H1 (cell line): ENCODE measurements around the gene PHACTR1. TPM values are rescaled to one million over a fixed set of nuclear protein-coding genes. Genes with fewer than 3 reads are reported as not detected.

Source experiments
- CTCF ChIA-PET: fragments of 300-600 bp; sonication (Branson Sonifier 250); formaldehyde crosslinking; loops from one replicate; lab custom pipeline; 2021; ENCODE audit not compliant: partially characterized antibody; lab: Charles Lee
- POLR2A ChIA-PET: fragments of 300-600 bp; sonication (Branson Sonifier 250); formaldehyde crosslinking; loops from one replicate; lab custom pipeline; 2021; ENCODE audit warnings: inconsistent platforms; ENCODE audit not compliant: partially characterized antibody; lab: Charles Lee
- DNase-seq, 2 experiments: peaks; one replicate each; pipeline versions ENCODE4 v3.0.0 to v3.0.0-alpha.2; 2010 to 2022; ENCODE audit warnings: low spot score in 2 of 2, low read depth in 1 of 2, mixed read lengths in 1 of 2
- FAIRE-seq: peaks from 2 replicates; lab custom pipeline; 2011; peaks lifted over from hg19 to GRCh38; lab: Jason Lieb, UNC
- H2AFZ ChIP-seq: 2 replicates; pipeline ENCODE4 v1.8.1; 2012; ENCODE audit warnings: low read length, inconsistent platforms
- H2AK5ac ChIP-seq: 2 replicates; pipeline ENCODE4 v1.6.1; 2013; ENCODE audit warnings: low read depth, low read length
- H2BK120ac ChIP-seq: replicated peaks from 2 replicates; pipeline ENCODE3; 2013; ENCODE audit warnings: low read depth, low read length, inconsistent platforms
- H2BK12ac ChIP-seq: 2 replicates; pipeline ENCODE4 v1.6.1; 2013; ENCODE audit warnings: low read depth, low read length
- H2BK15ac ChIP-seq: 2 replicates; pipeline ENCODE4 v1.6.1; 2013; ENCODE audit warnings: low read length
- H2BK20ac ChIP-seq: 2 replicates; pipeline ENCODE4 v1.6.1; 2013; ENCODE audit warnings: low read length
- H2BK5ac ChIP-seq: 2 replicates; pipeline ENCODE4 v1.6.1; 2013; ENCODE audit warnings: low read depth, low read length
- H3K14ac ChIP-seq: 2 replicates; pipeline ENCODE4 v1.6.1; 2013; ENCODE audit warnings: inconsistent platforms; ENCODE audit not compliant: insufficient read length
- H3K18ac ChIP-seq: 2 replicates; pipeline ENCODE4 v1.6.1; 2013; ENCODE audit warnings: low read length; ENCODE audit errors: extremely low read depth
- H3K23ac ChIP-seq: 2 replicates; pipeline ENCODE4 v1.6.1; 2013; ENCODE audit warnings: inconsistent platforms; ENCODE audit not compliant: insufficient read length
- H3K23me2 ChIP-seq: 2 replicates; pipeline ENCODE4 v1.6.1; 2013; ENCODE audit warnings: low read depth, low read length
- H3K27ac ChIP-seq: 2 replicates; pipeline ENCODE4 v1.6.1; 2011; ENCODE audit warnings: low read depth, low read length, inconsistent platforms
- H3K27me3 ChIP-seq, 4 experiments: replicated peaks in 1 of 4; 1 replicate in 1 of 4; 2 replicates in 3 of 4; pipeline versions ENCODE4 v1.6.1 to v1.8.1; 2011 to 2013; ENCODE audit warnings: low read length in 3 of 4, mild to moderate bottlenecking in 3 of 4, inconsistent platforms in 2 of 4, mixed read lengths in 2 of 4, moderate library complexity in 1 of 4; ENCODE audit not compliant: control insufficient read depth in 3 of 4, insufficient read depth in 3 of 4; ENCODE audit errors: extremely low read depth in 1 of 4
- H3K36me3 ChIP-seq, 4 experiments: 2 replicates each; pipeline versions ENCODE4 v1.6.1 to v1.8.1; 2011 to 2013; ENCODE audit warnings: mild to moderate bottlenecking in 4 of 4, low read length in 3 of 4, moderate library complexity in 2 of 4, control low read depth in 1 of 4, inconsistent platforms in 1 of 4; ENCODE audit not compliant: insufficient read depth in 4 of 4, control insufficient read depth in 2 of 4
- H3K4ac ChIP-seq: replicated peaks from 2 replicates; pipeline ENCODE3; 2013; ENCODE audit warnings: low read length, low read depth, mixed read lengths, inconsistent platforms; ENCODE audit not compliant: insufficient read length
- H3K4me1 ChIP-seq, 4 experiments: replicated peaks in 1 of 4; 1 replicate in 1 of 4; 2 replicates in 3 of 4; pipeline versions ENCODE4 v1.6.1 to v1.8.1; 2011 to 2013; ENCODE audit warnings: low read length in 3 of 4, inconsistent platforms in 2 of 4, mixed read lengths in 1 of 4; ENCODE audit not compliant: insufficient read depth in 4 of 4, control insufficient read depth in 3 of 4
- H3K4me2 ChIP-seq, 2 experiments: 2 replicates each; pipeline versions ENCODE4 v1.6.1 to v1.8.1; 2011 to 2013; ENCODE audit warnings: low read depth in 2 of 2, low read length in 2 of 2, control low read depth in 1 of 2, inconsistent platforms in 1 of 2, mild to moderate bottlenecking in 1 of 2; ENCODE audit not compliant: insufficient read depth in 1 of 2
- H3K4me3 ChIP-seq, 4 experiments: fragments of 200-600, 300-600 bp in 1 of 4; sonication (generic), shearing (Covaris generic), sonication (Bioruptor Twin) in 1 of 4; 2 replicates each; pipeline versions ENCODE4 v1.5.1 to v1.8.1; 2011 to 2016; ENCODE audit warnings: low read length in 4 of 4, low read depth in 3 of 4, control low read depth in 2 of 4, inconsistent platforms in 2 of 4, mild to moderate bottlenecking in 2 of 4, mixed read lengths in 1 of 4, moderate library complexity in 1 of 4; ENCODE audit not compliant: insufficient read depth in 2 of 4; ENCODE audit errors: extremely low read depth in 1 of 4
- H3K56ac ChIP-seq: replicated peaks from 2 replicates; pipeline ENCODE3; 2013; ENCODE audit warnings: low read depth, mild to moderate bottlenecking, mixed read lengths, low read length, inconsistent platforms; ENCODE audit not compliant: insufficient read length
- H3K79me1 ChIP-seq: 2 replicates; pipeline ENCODE4 v1.6.1; 2013; ENCODE audit warnings: low read depth, low read length, control low read depth
- H3K79me2 ChIP-seq, 2 experiments: 2 replicates each; pipeline versions ENCODE4 v1.6.1 to v1.8.1; 2012 to 2013; ENCODE audit warnings: low read length in 2 of 2, mild to moderate bottlenecking in 2 of 2, inconsistent platforms in 1 of 2; ENCODE audit not compliant: insufficient read depth in 2 of 2, control insufficient read depth in 1 of 2
- H3K9ac ChIP-seq, 4 experiments: replicated peaks in 1 of 4; 1 replicate in 1 of 4; 2 replicates in 3 of 4; pipeline versions ENCODE4 v1.6.1 to v1.8.1; 2011 to 2013; ENCODE audit warnings: low read depth in 3 of 4, low read length in 3 of 4, control low read depth in 2 of 4, mild to moderate bottlenecking in 2 of 4, moderate library complexity in 2 of 4, inconsistent platforms in 1 of 4; ENCODE audit errors: extremely low read depth in 1 of 4
- H3K9me3 ChIP-seq, 2 experiments: 2 replicates each; pipeline versions ENCODE4 v1.6.1 to v1.8.1; 2012 to 2013; ENCODE audit warnings: mild to moderate bottlenecking in 2 of 2, moderate library complexity in 2 of 2, control low read depth in 1 of 2, inconsistent platforms in 1 of 2, low read depth in 1 of 2, low read length in 1 of 2, mixed read lengths in 1 of 2; ENCODE audit not compliant: insufficient read depth in 2 of 2
- H4K20me1 ChIP-seq, 2 experiments: replicated peaks in 1 of 2; 2 replicates each; pipeline versions ENCODE3 to v1.8.1; 2011 to 2013; ENCODE audit warnings: inconsistent platforms in 2 of 2, low read length in 2 of 2, mild to moderate bottlenecking in 1 of 2; ENCODE audit not compliant: insufficient read depth in 2 of 2, control insufficient read depth in 1 of 2
- H4K5ac ChIP-seq: 2 replicates; pipeline ENCODE4 v1.6.1; 2013; ENCODE audit warnings: low read length, low read depth, mixed read lengths, inconsistent platforms; ENCODE audit not compliant: insufficient read length
- H4K8ac ChIP-seq: 2 replicates; pipeline ENCODE4 v1.8.0; 2013; ENCODE audit warnings: mild to moderate bottlenecking, moderate library complexity, low read length, inconsistent platforms; ENCODE audit not compliant: insufficient read depth; ENCODE audit errors: extremely low read depth
- H4K91ac ChIP-seq: replicated peaks from 2 replicates; pipeline ENCODE3; 2013; ENCODE audit warnings: low read length, mixed read lengths, inconsistent platforms; ENCODE audit not compliant: insufficient read length
- KDM4A ChIP-seq: IDR thresholded peaks from one replicate; pipeline ENCODE4 v1.7.1; 2012; ENCODE audit warnings: low read depth, mild to moderate bottlenecking, moderate library complexity, low read length, inconsistent platforms; ENCODE audit not compliant: severe bottlenecking
- SP1 ChIP-seq: IDR thresholded peaks from 2 replicates; pipeline ENCODE4 v1.6.1; 2011; ENCODE audit warnings: low read depth, low read length
- WGBS, 2 experiments: shearing (Covaris generic) in 1 of 2; methylation state at CpG; one replicate each; pipeline versions ENCODE4 v1.1.6 to v1.1.7; 2013 to 2015; ENCODE audit warnings: low lambda C conversion rate in 2 of 2, mixed read lengths in 2 of 2, inconsistent platforms in 1 of 2, low coverage in 1 of 2, missing lambda C conversion rate in 1 of 2; ENCODE audit not compliant: insufficient replicate concordance in 2 of 2, insufficient coverage in 1 of 2, insufficient read length in 1 of 2; ENCODE audit errors: extremely low coverage in 1 of 2, missing lambda C conversion rate in 1 of 2; 5-methylcytosine and 5-hydroxymethylcytosine counted together
- polyA plus RNA-seq, 7 experiments: library from polyadenylated mRNA; depleted of rRNA in 3 of 7; stranded (reverse) in 5 of 7; unstranded in 2 of 7; fragments of >200 nt in 5 of 7; fragments of 200-250 nt in 2 of 7; gene quantifications; 1 replicate in 5 of 7; 2 replicates in 1 of 7; 4 replicates in 1 of 7; pipeline versions ENCODE4 v1.2.1 to v1.2.3, GENCODE V29; 2011 to 2013; ENCODE audit warnings: missing spikeins in 2 of 7, mixed read lengths in 2 of 7
- total RNA-seq: library from RNA; stranded (reverse); fragmentation: NEBNext Ultra II Directional; extraction: Animal tissue kit (Norgen Biotek cat#: 25700); gene quantifications from 2 replicates; pipeline ENCODE4 v1.2.1, GENCODE V29; 2021

Gene PHACTR1
- total and polyA plus RNA-seq, 2 of the 8 experiments (the other 6 are each of a cell fraction or from before 2014, with no cell fraction given) = 3.9 to 17.1 TPM

DNA sequence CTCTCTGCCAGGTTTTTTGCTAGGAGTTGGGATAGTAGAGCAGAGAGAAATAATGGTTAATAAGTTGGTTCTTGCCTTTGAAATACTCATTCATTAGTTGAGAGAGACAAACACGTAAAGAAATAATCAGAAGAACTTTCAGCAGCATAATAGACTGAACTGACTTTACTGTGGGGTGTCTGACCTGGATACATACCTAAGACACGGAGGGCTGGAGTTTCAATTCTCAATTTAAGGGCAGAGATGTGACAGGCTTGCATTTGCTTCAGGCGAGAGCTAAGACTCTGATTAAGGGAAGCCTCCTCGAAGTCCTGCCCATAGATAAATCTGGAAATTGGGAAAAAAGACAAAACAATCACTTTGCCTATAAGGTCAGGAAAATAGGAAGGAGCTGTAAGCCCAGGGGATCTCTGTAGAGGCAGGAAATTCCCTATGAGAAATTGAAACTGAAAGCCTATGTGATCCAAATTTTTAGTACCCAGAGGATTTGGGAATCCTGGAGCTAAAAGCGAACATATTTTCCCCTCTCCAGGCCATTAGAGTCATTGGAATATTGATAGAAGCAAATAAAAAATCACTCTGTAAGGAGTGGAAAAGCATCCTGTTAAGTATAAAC is 276.8 kb downstream of the PHACTR1 start:
- Histone ChIP-seq H4K8ac (no peak overlapping the region), H2AK5ac (no peak overlapping the region), H3K23me2 (no peaks in the 10 kb centered on the region), H3K9ac (peak overlapping the region in 1 of 4 experiments; percentile 10; a peak in 1 of 7 replicates), H3K4me1 (peaks cover 2 to 5% (median 2%) of the 10 kb centered on the region in 4 experiments; a peak in 4 of 7 replicates), H3K9me3 (peaks cover 0 to 6% of the 10 kb centered on the region in 2 experiments; a peak in 2 of 4 replicates), H2BK120ac (no peak overlapping the region), H3K27ac (peak overlapping the region; percentile 70; the same call in 1 of the 2 replicates), H3K23ac (no peak overlapping the region)
- 75% methylated on average over 5 of the region's 5 CpGs; no CpG with 5 or more reads in 1 of the 2 experiments for whole genome bisulfite sequencing, 2 experiments
- FAIRE-seq = no peak
- TF ChIP-seq KDM4A = no peak
- TF ChIP-seq SP1 = no peak
- TF ChIP-seq, all 59 proteins: peak for 0
- peak overlapping the region; percentile 24; the same call in 1 of the 2 replicates for H2BK20ac ChIP-seq
- H2BK12ac ChIP-seq = no peak overlapping the region
- peak overlapping the region in 1 of 2 experiments; percentile 40; a peak in 1 of 4 replicates for H3K4me2 ChIP-seq
- H2BK15ac ChIP-seq = no peak overlapping the region
- no peaks in the 10 kb centered on the region for H3K36me3 ChIP-seq
- no peaks in the 10 kb centered on the region for H3K79me1 ChIP-seq
- H3K18ac ChIP-seq = no peak overlapping the region; the same call in 1 of the 2 replicates
- H3K14ac ChIP-seq = no peak overlapping the region
- no peak overlapping the region for H2AFZ ChIP-seq
- no peaks in the 10 kb centered on the region for H3K79me2 ChIP-seq
- no peak overlapping the region for H4K91ac ChIP-seq
- peak overlapping the region in 1 of 4 experiments; percentile 30; a peak in 1 of 8 replicates for H3K4me3 ChIP-seq
- H2BK5ac ChIP-seq = peak overlapping the region; percentile 55; the same call in 1 of the 2 replicates
- no peak overlapping the region for H3K4ac ChIP-seq
- no peak for DNase-seq
- no peak overlapping the region for H3K56ac ChIP-seq
- H3K27me3 ChIP-seq = no peaks in the 10 kb centered on the region
- POLR2A ChIA-PET = interaction anchor here (1.3 to 1.8 kb wide), 2 partner anchors 17 to 21 kb away, joined by 4 to 13 read pairs; no protein-coding TSS in a partner anchor
- peak overlapping the region; percentile 64 for H4K5ac ChIP-seq
- CTCF ChIA-PET = interaction anchor here (1.1 kb wide), 1 partner anchor 154 kb away, joined by 3 read pairs; no protein-coding TSS in a partner anchor
- H4K20me1 ChIP-seq = no peaks in the 10 kb centered on the region
